ENCODE data around the gene HIVEP3. TPM values are rescaled to one million over a fixed set of nuclear protein-coding genes. Genes with fewer than 3 reads are reported as not detected.

Gene HIVEP3
- total RNA-seq, 1 donor from 2014 or later = 8.9 TPM

GRCh38 chr1:41915786-41916571, 2.7 kb downstream of the HIVEP3 start:
- peaks cover 11% of the 10 kb centered on the region for H3K27me3 Mint-ChIP-seq (ENCODE audit: low read depth, unreplicated experiment)
- no peaks in the 10 kb centered on the region for H3K36me3 Mint-ChIP-seq (ENCODE audit: low read depth, unreplicated experiment)
- H3K4me1 Mint-ChIP-seq (ENCODE audit: low read depth, unreplicated experiment) = peaks cover 35% of the 10 kb centered on the region
- DNase-seq (ENCODE audit: low read depth) (no peak), FAIRE-seq (no peak)
- no peak overlapping the region for H3K4me3 Mint-ChIP-seq (ENCODE audit: unreplicated experiment)
- H3K36me3 ChIP-seq (ENCODE audit: insufficient read depth, low read length) = no peaks in the 10 kb centered on the region
- H3K27ac Mint-ChIP-seq (ENCODE audit: unreplicated experiment) = no peak overlapping the region
- no peaks in the 10 kb centered on the region for H3K9me3 ChIP-seq (ENCODE audit: insufficient read depth, low read depth, low read length)
- no peak for TF ChIP-seq EZH2 (IDR thresholded peaks at IDR 0.05; ENCODE audit: insufficient read depth, low read length)
- no peak for TF ChIP-seq CTCF (IDR thresholded peaks at IDR 0.05; ENCODE audit: insufficient read depth, low read depth, low read length)
- H3K9me3 Mint-ChIP-seq (ENCODE audit: unreplicated experiment) = no peaks in the 10 kb centered on the region
- no peak overlapping the region for H3K4me3 ChIP-seq (ENCODE audit: insufficient read depth, low read depth, low read length)
- H3K4me2 ChIP-seq (ENCODE audit: low read length) = peak overlapping the region; percentile 88
- no peak overlapping the region for H3K27ac ChIP-seq (ENCODE audit: low read depth, low read length)
- H4K20me1 ChIP-seq (ENCODE audit: insufficient read depth, low read length) = peaks cover 3% of the 10 kb centered on the region
- H3K9ac ChIP-seq (ENCODE audit: low read length) = no peak overlapping the region
- no peak overlapping the region for H2AFZ ChIP-seq (ENCODE audit: low read depth, low read length)
- no peaks in the 10 kb centered on the region for H3K27me3 ChIP-seq (ENCODE audit: insufficient read depth, low read length)
- H3K4me1 ChIP-seq (ENCODE audit: insufficient read depth, low read length) = peaks cover 48% of the 10 kb centered on the region
- peaks cover 61% of the 10 kb centered on the region for H3K79me2 ChIP-seq (ENCODE audit: insufficient read depth, low read length)

GRCh38 chr1:41914516-41914915, 4.2 kb downstream of the HIVEP3 start:
- no peaks in the 10 kb centered on the region for H3K27me3 ChIP-seq (ENCODE audit: insufficient read depth, low read length)
- peaks cover 69% of the 10 kb centered on the region for H3K79me2 ChIP-seq (ENCODE audit: insufficient read depth, low read length)
- H3K4me3 ChIP-seq (ENCODE audit: insufficient read depth, low read depth, low read length) = no peak overlapping the region
- H3K4me3 Mint-ChIP-seq (ENCODE audit: unreplicated experiment) = no peak overlapping the region
- peaks cover 3% of the 10 kb centered on the region for H4K20me1 ChIP-seq (ENCODE audit: insufficient read depth, low read length)
- H3K9me3 Mint-ChIP-seq (ENCODE audit: unreplicated experiment) = no peaks in the 10 kb centered on the region
- no peaks in the 10 kb centered on the region for H3K9me3 ChIP-seq (ENCODE audit: insufficient read depth, low read depth, low read length)
- DNase-seq (ENCODE audit: low read depth) = no peak
- no peak overlapping the region for H3K9ac ChIP-seq (ENCODE audit: low read length)
- H3K27me3 Mint-ChIP-seq (ENCODE audit: low read depth, unreplicated experiment) = peaks cover 11% of the 10 kb centered on the region
- H3K4me1 ChIP-seq (ENCODE audit: insufficient read depth, low read length) = peaks cover 33% of the 10 kb centered on the region
- peaks cover 24% of the 10 kb centered on the region for H3K4me1 Mint-ChIP-seq (ENCODE audit: low read depth, unreplicated experiment)
- FAIRE-seq = no peak
- H3K36me3 ChIP-seq (ENCODE audit: insufficient read depth, low read length) = no peaks in the 10 kb centered on the region
- no peak overlapping the region for H2AFZ ChIP-seq (ENCODE audit: low read depth, low read length)
- TF ChIP-seq EZH2 (IDR thresholded peaks at IDR 0.05; ENCODE audit: insufficient read depth, low read length) = no peak
- TF ChIP-seq CTCF (IDR thresholded peaks at IDR 0.05; ENCODE audit: insufficient read depth, low read depth, low read length) = no peak
- H3K27ac Mint-ChIP-seq (ENCODE audit: unreplicated experiment) = no peak overlapping the region
- no peaks in the 10 kb centered on the region for H3K36me3 Mint-ChIP-seq (ENCODE audit: low read depth, unreplicated experiment)
- H3K4me2 ChIP-seq (ENCODE audit: low read length) = no peak overlapping the region
- H3K27ac ChIP-seq (ENCODE audit: low read depth, low read length) = no peak overlapping the region

- Mint-ChIP-seq H3K4me1 (ENCODE audit: low read depth, unreplicated experiment) (peaks cover 14% of the 10 kb centered on the region), H3K36me3 (ENCODE audit: low read depth, unreplicated experiment) (no peaks in the 10 kb centered on the region), H3K4me3 (ENCODE audit: unreplicated experiment) (no peak overlapping the region), H3K27ac (ENCODE audit: unreplicated experiment) (no peak overlapping the region), H3K27me3 (ENCODE audit: low read depth, unreplicated experiment) (peaks cover 11% of the 10 kb centered on the region), H3K9me3 (ENCODE audit: unreplicated experiment) (no peaks in the 10 kb centered on the region)
- no peak overlapping the region for H3K4me3 ChIP-seq (ENCODE audit: insufficient read depth, low read depth, low read length)
- H3K27me3 ChIP-seq (ENCODE audit: insufficient read depth, low read length) = no peaks in the 10 kb centered on the region
- no peak overlapping the region for H3K27ac ChIP-seq (ENCODE audit: low read depth, low read length)
- H2AFZ ChIP-seq (ENCODE audit: low read depth, low read length) = no peak overlapping the region
- H3K79me2 ChIP-seq (ENCODE audit: insufficient read depth, low read length) = peaks cover 74% of the 10 kb centered on the region
- H4K20me1 ChIP-seq (ENCODE audit: insufficient read depth, low read length) = peaks cover 3% of the 10 kb centered on the region
- H3K36me3 ChIP-seq (ENCODE audit: insufficient read depth, low read length) = no peaks in the 10 kb centered on the region
- no peak for TF ChIP-seq EZH2 (IDR thresholded peaks at IDR 0.05; ENCODE audit: insufficient read depth, low read length)
- TF ChIP-seq CTCF (IDR thresholded peaks at IDR 0.05; ENCODE audit: insufficient read depth, low read depth, low read length) = no peak
- H3K9ac ChIP-seq (ENCODE audit: low read length) = no peak overlapping the region
- no peak overlapping the region for H3K4me2 ChIP-seq (ENCODE audit: low read length)
- H3K9me3 ChIP-seq (ENCODE audit: insufficient read depth, low read depth, low read length) = no peaks in the 10 kb centered on the region
- FAIRE-seq (no peak), DNase-seq (ENCODE audit: low read depth) (no peak)
- H3K4me1 ChIP-seq (ENCODE audit: insufficient read depth, low read length) = peaks cover 20% of the 10 kb centered on the region
These were observed 5.7 kb downstream of the HIVEP3 start for GRCh38 chr1:41913014-41913413.

Measured in astrocyte (in vitro differentiated cells and primary cell).